Activated T-cell treated with anti-CD3 and anti-CD28 coated beads for 1 hour (primary cell): ENCODE measurements around the gene NT5E.

Experiments used
- DNase-seq: peaks from one replicate; pipeline ENCODE4 v3.0.0-alpha.2; 2020; ENCODE audit warnings: low read depth

NT5E gene

GRCh38 chr6:85460154-85460920 is 10.5 kb downstream of the NT5E start:
- DNase-seq: no peak

DNA sequence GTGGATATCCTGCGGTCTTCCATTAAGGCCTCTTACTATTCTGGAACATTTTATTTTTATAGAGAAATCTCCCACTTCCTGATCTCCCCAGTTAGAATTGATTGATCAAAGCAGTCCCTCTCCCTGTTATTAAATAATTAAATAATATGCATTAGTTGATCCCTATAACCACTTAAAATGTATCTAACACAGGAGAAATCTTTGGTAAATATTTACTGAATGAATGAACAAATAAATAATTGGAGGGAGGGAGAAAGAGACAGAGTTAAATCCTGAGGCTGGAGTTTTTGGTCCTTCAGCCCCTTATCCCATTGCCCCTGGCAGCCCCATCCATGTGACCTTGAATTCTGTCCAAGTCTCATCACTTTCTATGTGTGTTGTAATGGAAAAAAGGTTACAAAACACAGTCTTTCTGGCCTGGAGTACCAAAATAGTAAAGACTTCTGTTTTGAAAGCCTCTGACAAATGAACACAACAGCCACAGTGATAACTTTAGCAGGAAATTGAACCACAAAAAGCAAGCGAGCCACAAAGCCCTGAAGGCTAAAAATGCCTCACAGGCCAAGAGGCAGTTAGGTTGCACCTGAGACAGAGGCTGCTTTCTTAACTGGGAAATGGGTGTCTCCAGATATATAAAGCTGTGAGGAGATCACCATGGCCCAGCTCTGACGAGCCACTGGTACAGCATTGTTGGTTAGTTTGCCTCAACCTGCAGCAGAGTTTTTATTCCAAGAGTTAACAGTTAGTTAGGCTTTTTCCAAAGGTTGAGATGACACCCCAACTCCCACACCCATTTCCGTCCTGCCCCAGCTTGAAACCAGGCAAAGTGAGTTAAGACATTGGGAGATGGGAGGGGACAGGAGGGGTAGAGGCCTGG is 11.3 kb downstream of the NT5E start:
- no peak for DNase-seq

DNA sequence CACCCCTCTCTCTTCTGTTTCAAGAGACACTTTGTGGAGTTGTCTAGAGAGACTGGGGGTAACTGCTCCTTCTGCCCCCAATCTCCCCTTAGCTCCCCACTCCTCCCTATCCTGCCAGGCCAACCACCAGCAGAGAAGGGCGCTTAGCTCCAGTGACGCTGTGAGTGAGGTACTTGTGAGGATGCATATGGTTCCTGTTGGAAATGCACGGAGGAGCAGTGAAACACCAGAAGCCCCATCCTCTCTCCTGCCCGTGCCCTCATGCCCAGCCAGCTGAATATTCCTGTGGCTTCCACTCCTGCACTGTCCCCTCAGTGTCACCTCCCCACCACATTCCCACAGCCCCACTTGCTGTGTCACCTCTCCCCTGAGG is 11.9 kb downstream of the NT5E start:
- no peak for DNase-seq

DNA sequence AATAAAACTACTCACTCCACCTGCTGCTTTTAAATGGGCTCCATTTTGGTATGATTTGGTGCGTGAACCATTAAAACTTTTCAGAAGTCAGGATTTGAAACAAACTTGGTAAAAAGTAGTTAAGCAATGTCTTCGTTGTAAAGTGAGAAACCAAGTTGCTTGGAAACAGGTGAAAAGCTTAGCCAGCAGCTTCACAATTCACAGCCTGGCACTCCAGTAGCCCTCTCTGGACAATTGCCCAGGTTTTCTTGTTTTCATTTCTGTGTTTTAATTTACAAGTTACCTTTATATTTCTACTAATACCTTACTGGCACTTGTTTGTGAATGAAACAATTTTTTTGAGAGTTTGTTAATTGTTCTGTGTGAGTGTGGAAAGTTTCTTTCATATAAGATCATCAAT is 12.8 kb downstream of the NT5E start:
- DNase-seq: no peak

GRCh38 chr6:85463621-85464259 is 13.9 kb downstream of the NT5E start:
- DNase-seq: no peak

- DNase-seq: no peak
These were observed 14.4 kb downstream of the NT5E start for GRCh38 chr6:85464260-85464644.

DNA sequence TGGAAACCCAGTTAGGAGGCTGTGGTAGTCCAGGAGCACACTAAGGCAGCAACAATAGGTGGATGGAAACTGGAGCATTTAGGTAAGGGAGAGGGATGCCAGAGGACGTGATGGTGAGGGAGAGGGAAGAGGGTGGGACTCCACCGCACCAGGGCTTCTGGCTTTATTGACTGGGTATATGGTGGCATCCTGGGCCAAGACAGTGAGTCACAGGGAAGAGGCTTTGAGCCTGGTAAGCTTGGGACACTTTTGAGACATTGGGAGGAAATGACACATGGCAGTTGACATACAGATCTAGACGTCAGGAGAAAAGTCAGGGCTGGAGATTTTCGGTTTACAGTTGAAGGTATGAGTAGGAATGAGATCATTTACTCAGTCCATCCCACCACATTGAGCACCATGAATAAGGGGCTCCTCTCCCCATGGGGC is 14.9 kb downstream of the NT5E start:
- DNase-seq: no peak

GRCh38 chr6:85465762-85466161 is 15.9 kb downstream of the NT5E start:
- DNase-seq: no peak

DNA sequence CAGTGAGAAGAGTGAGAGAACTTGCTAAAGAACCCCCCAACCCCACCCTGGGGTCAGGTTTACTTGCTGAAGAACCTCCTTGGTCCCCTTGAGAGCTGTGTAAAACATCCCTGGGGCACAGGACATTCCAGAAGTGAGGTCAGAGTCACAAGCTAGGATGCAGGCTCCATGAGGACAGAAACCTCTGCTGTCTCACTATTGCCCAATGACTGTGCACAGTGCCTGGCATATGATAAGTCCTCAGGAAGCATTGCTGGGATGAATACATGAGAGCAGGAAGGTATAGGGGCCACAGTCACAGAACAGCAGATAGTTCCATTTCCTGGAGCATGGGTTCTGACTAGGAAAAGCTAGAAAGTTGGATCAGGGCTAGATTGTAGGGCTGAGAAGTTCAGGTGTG is 18.4 kb downstream of the NT5E start:
- no peak for DNase-seq

- DNase-seq: no peak
These were observed 19.6 kb downstream of the NT5E start for GRCh38 chr6:85469276-85470022.

DNA sequence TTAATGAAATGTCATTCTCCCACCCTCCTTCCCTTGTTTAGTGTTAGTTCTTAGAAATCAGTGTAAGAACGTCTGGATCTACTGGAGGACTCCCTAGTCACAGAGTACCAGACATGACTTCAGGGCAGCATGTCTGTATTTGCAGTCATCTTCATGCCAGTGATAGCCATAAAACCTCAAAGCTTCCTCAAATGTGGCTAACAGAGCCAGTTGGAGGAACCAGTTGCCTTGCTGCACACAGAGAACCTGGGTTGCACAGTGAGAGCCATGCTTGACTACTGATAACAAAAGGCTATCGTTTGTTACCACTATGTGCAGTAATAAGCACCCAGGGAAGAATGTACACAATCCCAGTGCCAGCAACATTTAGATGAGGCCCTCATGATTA is 20.1 kb downstream of the NT5E start:
- no peak for DNase-seq

- no peak for DNase-seq
These were observed 22.9 kb downstream of the NT5E start for GRCh38 chr6:85472744-85473143.

- DNase-seq: no peak
These were observed 23.9 kb downstream of the NT5E start for GRCh38 chr6:85473748-85474147.

DNA sequence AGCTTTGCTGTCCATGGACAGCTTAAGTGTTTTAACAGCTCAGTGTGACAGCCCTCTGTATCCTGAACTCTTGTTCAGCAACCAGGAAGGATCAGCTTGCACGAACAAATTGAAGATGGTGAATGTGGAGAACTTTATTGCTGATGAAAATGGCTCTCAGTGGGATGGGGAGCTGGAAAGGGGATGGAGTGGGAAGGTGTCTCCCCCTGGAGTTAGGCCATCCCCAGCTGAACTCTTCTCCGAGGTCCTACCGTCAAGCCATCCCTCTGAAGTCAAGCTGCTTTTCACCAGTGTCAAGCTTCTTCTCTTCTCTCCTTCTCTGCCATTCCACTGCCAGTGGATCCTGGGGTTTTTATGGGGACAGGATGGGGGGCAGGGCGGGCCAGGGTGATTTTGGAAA is 26.6 kb downstream of the NT5E start:
- DNase-seq: no peak

DNA sequence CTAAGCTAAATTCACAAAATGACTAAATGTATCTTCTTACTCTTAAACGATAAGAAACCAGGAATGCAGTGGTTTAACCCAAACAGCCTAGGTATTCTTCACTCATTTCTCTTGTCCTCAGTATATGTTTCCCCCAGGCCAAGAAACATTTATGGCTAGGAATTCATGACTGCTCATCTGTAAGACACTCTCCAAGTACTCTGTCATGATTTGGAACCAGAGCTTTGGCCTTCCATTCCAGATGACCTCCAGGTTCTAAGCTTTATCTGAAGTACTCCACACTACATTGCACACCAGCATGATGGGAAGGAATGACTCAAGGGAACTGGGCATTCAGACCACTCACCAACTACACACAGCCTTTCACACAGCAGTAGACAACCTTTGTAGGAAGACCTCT is 29.3 kb downstream of the NT5E start:
- no peak for DNase-seq

DNA sequence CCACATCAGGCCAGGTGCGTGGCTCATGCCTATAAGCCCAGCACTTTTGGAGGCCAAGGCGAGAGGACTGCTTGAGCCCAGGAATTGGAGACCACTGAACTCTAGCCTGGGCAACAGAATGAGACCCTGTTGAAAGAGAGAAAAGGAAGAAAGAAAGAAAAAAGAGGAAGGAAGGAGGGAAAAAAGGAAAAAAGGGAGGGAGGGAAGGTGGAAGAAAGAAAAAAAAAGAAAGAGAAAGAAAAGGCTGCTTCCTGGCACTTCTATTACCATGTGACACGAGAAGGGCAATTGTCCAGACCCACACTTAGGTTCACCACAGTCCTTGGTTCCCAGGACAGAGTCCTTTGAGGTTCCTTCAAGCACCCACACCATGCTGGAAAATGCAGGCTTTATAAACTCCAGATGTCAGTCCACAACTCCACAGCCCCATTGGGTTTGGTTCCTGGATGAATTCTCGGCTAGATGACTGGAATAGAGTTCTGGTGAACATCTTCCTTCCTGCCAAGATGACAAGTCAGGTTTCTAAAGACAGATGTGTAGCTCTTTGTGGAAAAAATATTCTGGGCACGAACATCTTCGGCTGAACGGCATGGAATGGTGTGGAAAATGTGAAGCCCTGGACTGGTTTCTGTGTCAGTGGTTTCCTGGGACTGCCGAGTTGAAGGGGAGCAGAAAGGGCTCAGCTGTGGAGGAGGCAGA is 32.5 kb downstream of the NT5E start:
- no peak for DNase-seq

- DNase-seq: peak; percentile 69
These were observed 33.2 kb downstream of the NT5E start for GRCh38 chr6:85482905-85483700.

DNA sequence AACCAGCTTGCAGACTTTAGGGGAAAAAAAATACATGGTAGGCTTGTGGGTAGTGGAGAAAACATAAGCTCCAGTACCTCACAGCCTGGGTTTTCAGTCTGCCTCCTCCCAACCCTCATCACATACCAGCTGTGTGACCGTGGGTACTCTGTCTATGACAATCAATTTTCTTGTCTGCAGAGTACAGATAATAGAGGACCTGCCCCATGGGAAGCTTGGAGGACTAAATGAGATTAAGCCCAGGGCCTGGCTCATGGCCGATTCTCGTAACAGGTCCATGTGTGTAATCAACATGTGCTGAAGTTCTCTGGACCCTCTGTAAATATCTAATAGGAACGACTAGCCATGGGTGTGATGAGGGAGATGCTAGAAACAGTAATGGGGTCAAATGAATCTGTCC is 34.0 kb downstream of the NT5E start:
- DNase-seq: no peak

DNA sequence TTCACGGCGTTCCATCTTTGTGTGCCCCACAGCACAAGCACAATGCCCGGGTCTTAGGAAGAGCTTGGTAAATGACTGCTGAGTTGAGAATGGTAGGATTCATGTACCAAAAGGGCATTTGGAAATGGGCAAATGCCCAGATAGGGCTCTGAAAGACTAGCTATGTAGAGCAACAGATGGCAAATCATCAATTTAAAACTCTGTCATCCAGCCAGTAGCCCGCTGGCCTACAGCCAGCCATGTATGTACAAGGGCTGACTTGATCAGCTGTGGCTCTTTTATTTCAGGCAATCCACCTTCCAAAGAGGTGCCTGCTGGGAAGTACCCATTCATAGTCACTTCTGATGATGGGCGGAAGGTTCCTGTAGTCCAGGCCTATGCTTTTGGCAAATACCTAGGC is 35.1 kb downstream of the NT5E start:
- no peak for DNase-seq

DNA sequence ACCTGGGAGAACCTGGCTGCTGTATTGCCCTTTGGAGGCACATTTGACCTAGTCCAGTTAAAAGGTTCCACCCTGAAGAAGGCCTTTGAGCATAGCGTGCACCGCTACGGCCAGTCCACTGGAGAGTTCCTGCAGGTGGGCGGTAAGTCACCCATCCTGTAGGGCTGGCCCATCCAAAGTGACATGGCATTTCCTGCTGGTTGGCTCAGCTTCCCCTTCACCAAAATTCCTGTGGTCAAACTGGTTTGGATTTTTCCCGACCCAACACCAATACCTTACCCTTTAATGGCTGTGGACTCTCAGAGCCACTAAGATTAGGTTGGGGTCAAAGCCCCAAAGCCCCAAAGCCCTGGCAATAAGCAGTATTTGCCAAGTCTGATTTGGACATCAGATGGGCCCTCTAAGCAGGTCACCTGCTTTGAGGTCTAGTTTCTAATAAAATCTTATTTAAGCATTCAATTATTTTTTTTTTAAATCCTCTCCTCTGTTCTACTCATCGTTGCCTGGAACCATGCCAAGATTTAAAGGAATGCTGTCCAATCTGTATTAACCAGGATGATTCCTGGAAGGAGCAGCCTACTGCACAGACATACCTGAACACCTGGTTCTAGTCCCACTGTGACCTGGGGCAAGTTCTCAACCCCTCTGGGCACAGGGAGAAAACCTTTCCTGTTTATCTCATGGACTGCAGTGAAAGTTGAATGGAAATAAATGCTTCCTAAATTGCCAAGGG is 40.8 kb downstream of the NT5E start:
- DNase-seq: no peak
